Measurements from ENCODE around the gene WNK3. TPM values are rescaled to one million over a fixed set of nuclear protein-coding genes. Genes with fewer than 3 reads are reported as not detected.

WNK3 gene
- total and polyA plus RNA-seq, 4 donors: 1.7 to 11.9 (median 7.5) TPM

DNA sequence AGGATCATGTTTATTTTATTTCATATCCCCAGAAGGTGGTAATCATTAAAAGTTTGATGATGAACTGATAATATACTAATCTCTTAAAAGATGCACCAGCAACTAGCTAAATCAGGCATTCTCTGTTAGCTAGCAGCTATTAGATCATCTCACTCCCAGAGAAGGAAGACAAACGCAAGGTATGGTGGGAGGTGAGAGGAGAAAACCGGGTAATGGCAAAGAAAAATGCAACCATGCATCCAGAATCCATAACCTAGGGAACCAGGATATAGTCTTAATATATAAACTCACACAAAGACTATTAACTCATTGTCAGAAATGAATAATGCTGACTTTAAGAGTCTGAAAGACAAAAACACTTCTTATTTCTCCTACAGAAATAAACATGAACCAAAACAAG, 66.1 kb downstream of the WNK3 start:
- TF ChIP-seq, protein P1, sequence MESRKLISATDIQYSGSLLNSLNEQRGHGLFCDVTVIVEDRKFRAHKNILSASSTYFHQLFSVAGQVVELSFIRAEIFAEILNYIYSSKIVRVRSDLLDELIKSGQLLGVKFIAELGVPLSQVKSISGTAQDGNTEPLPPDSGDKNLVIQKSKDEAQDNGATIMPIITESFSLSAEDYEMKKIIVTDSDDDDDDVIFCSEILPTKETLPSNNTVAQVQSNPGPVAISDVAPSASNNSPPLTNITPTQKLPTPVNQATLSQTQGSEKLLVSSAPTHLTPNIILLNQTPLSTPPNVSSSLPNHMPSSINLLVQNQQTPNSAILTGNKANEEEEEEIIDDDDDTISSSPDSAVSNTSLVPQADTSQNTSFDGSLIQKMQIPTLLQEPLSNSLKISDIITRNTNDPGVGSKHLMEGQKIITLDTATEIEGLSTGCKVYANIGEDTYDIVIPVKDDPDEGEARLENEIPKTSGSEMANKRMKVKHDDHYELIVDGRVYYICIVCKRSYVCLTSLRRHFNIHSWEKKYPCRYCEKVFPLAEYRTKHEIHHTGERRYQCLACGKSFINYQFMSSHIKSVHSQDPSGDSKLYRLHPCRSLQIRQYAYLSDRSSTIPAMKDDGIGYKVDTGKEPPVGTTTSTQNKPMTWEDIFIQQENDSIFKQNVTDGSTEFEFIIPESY (IDR thresholded peaks at IDR 0.05): no peak
- TF ChIP-seq, protein P2, sequence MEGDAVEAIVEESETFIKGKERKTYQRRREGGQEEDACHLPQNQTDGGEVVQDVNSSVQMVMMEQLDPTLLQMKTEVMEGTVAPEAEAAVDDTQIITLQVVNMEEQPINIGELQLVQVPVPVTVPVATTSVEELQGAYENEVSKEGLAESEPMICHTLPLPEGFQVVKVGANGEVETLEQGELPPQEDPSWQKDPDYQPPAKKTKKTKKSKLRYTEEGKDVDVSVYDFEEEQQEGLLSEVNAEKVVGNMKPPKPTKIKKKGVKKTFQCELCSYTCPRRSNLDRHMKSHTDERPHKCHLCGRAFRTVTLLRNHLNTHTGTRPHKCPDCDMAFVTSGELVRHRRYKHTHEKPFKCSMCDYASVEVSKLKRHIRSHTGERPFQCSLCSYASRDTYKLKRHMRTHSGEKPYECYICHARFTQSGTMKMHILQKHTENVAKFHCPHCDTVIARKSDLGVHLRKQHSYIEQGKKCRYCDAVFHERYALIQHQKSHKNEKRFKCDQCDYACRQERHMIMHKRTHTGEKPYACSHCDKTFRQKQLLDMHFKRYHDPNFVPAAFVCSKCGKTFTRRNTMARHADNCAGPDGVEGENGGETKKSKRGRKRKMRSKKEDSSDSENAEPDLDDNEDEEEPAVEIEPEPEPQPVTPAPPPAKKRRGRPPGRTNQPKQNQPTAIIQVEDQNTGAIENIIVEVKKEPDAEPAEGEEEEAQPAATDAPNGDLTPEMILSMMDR (IDR thresholded peaks at IDR 0.05; ENCODE audit: low read depth, low read length, missing input control): no peak
- no peak for TF ChIP-seq FOXA2 (IDR thresholded peaks at IDR 0.05)
- no peak for TF ChIP-seq GABPA (IDR thresholded peaks at IDR 0.05 in 1 of 2, conservative IDR thresholded peaks at IDR 0.05 in 1 of 2)
- TF ChIP-seq YY1 (IDR thresholded peaks at IDR 0.05): no peak
- no peak for TF ChIP-seq RAD21 (IDR thresholded peaks at IDR 0.05)
- no peak for TF ChIP-seq JUND (IDR thresholded peaks at IDR 0.05)
- TF ChIP-seq, protein P3, sequence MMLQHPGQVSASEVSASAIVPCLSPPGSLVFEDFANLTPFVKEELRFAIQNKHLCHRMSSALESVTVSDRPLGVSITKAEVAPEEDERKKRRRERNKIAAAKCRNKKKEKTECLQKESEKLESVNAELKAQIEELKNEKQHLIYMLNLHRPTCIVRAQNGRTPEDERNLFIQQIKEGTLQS (IDR thresholded peaks at IDR 0.05): no peak
- no peak for TF ChIP-seq FOXA1 (IDR thresholded peaks at IDR 0.05)
- TF ChIP-seq, protein P4, sequence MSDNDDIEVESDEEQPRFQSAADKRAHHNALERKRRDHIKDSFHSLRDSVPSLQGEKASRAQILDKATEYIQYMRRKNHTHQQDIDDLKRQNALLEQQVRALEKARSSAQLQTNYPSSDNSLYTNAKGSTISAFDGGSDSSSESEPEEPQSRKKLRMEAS (IDR thresholded peaks at IDR 0.05): no peak
- TF ChIP-seq TAF1 (conservative IDR thresholded peaks at IDR 0.05): no peak
- TF ChIP-seq, protein P5, sequence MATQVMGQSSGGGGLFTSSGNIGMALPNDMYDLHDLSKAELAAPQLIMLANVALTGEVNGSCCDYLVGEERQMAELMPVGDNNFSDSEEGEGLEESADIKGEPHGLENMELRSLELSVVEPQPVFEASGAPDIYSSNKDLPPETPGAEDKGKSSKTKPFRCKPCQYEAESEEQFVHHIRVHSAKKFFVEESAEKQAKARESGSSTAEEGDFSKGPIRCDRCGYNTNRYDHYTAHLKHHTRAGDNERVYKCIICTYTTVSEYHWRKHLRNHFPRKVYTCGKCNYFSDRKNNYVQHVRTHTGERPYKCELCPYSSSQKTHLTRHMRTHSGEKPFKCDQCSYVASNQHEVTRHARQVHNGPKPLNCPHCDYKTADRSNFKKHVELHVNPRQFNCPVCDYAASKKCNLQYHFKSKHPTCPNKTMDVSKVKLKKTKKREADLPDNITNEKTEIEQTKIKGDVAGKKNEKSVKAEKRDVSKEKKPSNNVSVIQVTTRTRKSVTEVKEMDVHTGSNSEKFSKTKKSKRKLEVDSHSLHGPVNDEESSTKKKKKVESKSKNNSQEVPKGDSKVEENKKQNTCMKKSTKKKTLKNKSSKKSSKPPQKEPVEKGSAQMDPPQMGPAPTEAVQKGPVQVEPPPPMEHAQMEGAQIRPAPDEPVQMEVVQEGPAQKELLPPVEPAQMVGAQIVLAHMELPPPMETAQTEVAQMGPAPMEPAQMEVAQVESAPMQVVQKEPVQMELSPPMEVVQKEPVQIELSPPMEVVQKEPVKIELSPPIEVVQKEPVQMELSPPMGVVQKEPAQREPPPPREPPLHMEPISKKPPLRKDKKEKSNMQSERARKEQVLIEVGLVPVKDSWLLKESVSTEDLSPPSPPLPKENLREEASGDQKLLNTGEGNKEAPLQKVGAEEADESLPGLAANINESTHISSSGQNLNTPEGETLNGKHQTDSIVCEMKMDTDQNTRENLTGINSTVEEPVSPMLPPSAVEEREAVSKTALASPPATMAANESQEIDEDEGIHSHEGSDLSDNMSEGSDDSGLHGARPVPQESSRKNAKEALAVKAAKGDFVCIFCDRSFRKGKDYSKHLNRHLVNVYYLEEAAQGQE (IDR thresholded peaks at IDR 0.05): no peak
- TF ChIP-seq SP1 (IDR thresholded peaks at IDR 0.05): no peak
- no peak for TF ChIP-seq RXRA (IDR thresholded peaks at IDR 0.05)
- no peak for TF ChIP-seq NR2F2 (IDR thresholded peaks at IDR 0.05)
- no peak for TF ChIP-seq HNF4G (IDR thresholded peaks at IDR 0.05)
- H3K9ac ChIP-seq (ENCODE audit: low read depth in 1 of 2, low read length in 2 of 2): no peak overlapping the region
- no peaks in the 10 kb centered on the region for H3K9me3 ChIP-seq (ENCODE audit: control insufficient read depth in 4 of 4, low read length in 3 of 4)
- H3K27me3 ChIP-seq (ENCODE audit: control insufficient read depth in 4 of 4, insufficient read depth in 4 of 4, low read length in 3 of 4): no peaks in the 10 kb centered on the region
- H3K4me3 ChIP-seq (ENCODE audit: low read depth in 1 of 3, low read length in 3 of 3): no peak overlapping the region
- no peak overlapping the region for H3K27ac ChIP-seq (ENCODE audit: low read depth in 1 of 2, low read length in 2 of 2)
- WGBS: 94% methylated on average over 2 of the region's 2 CpGs
- H3K36me3 ChIP-seq (ENCODE audit: control insufficient read depth in 4 of 4, insufficient read depth in 3 of 4, low read depth in 1 of 4, low read length in 3 of 4): peaks cover 0 to 5% (median 0%) of the 10 kb centered on the region in 4 donors
- H3K4me1 ChIP-seq (ENCODE audit: control insufficient read depth in 4 of 4, insufficient read depth in 4 of 4, low read length in 3 of 4): peaks cover 4 to 18% (median 11%) of the 10 kb centered on the region in 4 donors
- no peak for DNase-seq (ENCODE audit: low spot score)

DNA sequence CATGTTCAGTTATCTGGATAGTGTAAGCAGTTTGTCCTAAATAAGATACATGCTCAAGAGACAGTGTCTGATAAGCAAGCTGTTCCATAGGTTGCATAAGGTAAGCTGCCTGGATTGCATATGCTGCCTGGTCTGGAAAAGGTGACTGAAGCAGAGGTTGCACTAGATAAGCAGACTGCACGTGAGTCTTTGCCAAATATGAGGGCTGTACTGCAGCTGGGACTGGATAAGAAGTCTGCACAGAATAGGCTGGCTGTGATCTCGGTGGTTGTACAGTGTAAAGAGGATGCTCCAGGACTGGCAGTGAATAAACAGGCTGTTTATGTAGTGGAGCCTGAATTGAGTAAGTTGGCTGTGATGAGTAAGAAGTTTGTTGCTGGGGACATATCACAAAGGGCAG, 68.9 kb downstream of the WNK3 start:
- Histone ChIP-seq H3K4me3 (ENCODE audit: low read depth in 1 of 3, low read length in 3 of 3) (no peak overlapping the region), H3K27ac (ENCODE audit: low read depth in 1 of 2, low read length in 2 of 2) (no peak overlapping the region), H3K9ac (ENCODE audit: low read depth in 1 of 2, low read length in 2 of 2) (no peak overlapping the region), H3K27me3 (ENCODE audit: control insufficient read depth in 4 of 4, insufficient read depth in 4 of 4, low read length in 3 of 4) (no peaks in the 10 kb centered on the region), H3K36me3 (ENCODE audit: control insufficient read depth in 4 of 4, insufficient read depth in 3 of 4, low read depth in 1 of 4, low read length in 3 of 4) (peaks cover 0 to 5% (median 0%) of the 10 kb centered on the region in 4 donors), H3K4me1 (ENCODE audit: control insufficient read depth in 4 of 4, insufficient read depth in 4 of 4, low read length in 3 of 4) (peaks cover 4 to 15% (median 9%) of the 10 kb centered on the region in 4 donors), H3K9me3 (ENCODE audit: control insufficient read depth in 4 of 4, low read length in 3 of 4) (no peaks in the 10 kb centered on the region)
- no peak for DNase-seq (ENCODE audit: low spot score)
- 57% methylated on average over 2 of the region's 2 CpGs for WGBS
- TF ChIP-seq RXRA (IDR thresholded peaks at IDR 0.05) (no peak), JUND (IDR thresholded peaks at IDR 0.05) (no peak), YY1 (IDR thresholded peaks at IDR 0.05) (no peak)
